ENCODE data around the gene KIF25. TPM values are rescaled to one million over a fixed set of nuclear protein-coding genes. Genes with fewer than 3 reads are reported as not detected.

KIF25 gene
- total and polyA plus RNA-seq, 8 donors: 0.23 to 0.35 (median 0.26) TPM; not detected in 4

DNA sequence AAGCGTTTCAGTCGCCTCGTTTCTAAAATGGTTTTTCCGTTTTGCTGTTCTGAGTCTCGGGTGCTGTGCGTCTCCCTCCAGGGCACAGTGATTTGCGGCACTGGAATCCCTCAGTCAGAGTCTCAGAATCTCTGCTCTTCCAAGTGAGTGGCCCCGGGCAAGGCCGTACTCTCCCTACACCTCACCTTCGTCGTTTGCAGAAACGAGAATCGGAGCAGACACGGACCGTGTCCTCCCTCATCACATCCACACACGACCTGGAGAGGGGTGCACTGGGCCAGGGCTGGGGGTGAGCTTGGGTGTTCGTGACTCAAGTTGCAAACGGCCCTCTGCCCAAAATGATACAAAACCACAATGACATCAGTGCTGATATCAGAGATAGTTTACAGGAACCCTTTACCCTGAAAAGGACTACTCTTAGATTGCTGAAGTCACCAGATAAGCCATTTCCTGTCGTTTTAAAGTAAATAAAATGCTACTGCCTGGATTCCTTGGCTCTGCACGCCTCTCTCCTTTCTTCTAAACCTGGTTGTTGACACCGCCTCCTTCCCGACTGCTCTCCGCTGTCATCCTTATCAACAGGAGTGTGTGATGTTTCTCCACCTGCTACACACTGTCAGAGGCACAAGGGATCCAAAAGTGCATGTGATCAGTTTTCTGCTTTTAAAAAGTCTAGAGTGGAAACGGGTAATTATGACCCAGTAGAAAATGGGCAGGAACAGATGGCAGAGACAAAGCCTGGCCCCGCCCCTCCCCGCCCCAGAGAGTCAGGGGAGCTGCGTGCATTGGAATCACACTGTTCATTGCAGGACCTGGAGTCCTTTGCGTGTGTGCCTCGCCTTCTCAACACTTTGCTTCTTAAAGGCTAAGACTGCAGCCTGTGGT lies 38.4 kb downstream of the KIF25 start:
- peak overlapping the region in 2 of 4 donors; percentile 20 to 28 for H3K4me3 ChIP-seq
- intact Hi-C loops (cut with DNase I): no loop called here
- DNase-seq (no peak), FAIRE-seq (no peak), ATAC-seq (peak in 3 of 4 donors; percentile 13 to 42 (median 26))
- H3K36me3 ChIP-seq: no peaks in the 10 kb centered on the region
- TF ChIP-seq, protein P1, sequence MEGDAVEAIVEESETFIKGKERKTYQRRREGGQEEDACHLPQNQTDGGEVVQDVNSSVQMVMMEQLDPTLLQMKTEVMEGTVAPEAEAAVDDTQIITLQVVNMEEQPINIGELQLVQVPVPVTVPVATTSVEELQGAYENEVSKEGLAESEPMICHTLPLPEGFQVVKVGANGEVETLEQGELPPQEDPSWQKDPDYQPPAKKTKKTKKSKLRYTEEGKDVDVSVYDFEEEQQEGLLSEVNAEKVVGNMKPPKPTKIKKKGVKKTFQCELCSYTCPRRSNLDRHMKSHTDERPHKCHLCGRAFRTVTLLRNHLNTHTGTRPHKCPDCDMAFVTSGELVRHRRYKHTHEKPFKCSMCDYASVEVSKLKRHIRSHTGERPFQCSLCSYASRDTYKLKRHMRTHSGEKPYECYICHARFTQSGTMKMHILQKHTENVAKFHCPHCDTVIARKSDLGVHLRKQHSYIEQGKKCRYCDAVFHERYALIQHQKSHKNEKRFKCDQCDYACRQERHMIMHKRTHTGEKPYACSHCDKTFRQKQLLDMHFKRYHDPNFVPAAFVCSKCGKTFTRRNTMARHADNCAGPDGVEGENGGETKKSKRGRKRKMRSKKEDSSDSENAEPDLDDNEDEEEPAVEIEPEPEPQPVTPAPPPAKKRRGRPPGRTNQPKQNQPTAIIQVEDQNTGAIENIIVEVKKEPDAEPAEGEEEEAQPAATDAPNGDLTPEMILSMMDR (IDR thresholded peaks at IDR 0.05): no peak
- no peaks in the 10 kb centered on the region for H3K4me1 ChIP-seq
- H3K27ac ChIP-seq: peak overlapping the region in 3 of 4 donors; percentile 42 to 76 (median 60)
- H3K27me3 ChIP-seq: no peaks in the 10 kb centered on the region
- 36 to 61% methylated on average over 29 of the region's 29 CpGs for WGBS, 2 donors
- H3K9me3 ChIP-seq: peaks cover 0 to 8% (median 0%) of the 10 kb centered on the region in 4 donors

DNA sequence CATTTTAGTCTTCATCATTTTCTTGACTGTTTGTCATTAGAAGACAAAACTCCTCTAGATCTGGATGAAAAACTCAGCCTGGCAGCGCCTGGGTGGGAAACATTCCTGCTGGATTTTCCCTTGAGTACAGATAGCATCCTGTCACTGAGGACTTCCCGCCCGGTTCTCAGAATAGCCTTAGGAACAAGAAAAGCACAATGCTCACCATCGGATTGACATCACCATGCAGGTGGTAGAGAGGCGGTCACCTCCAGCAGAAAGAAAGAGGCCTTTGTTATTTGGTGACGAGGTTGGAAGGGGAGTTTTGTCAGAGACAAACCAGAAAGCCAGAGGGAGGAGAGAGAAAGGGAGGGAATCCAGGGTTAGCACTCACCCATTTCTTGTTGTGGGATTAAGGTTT lies 39.8 kb downstream of the KIF25 start:
- FAIRE-seq (no peak), ATAC-seq (peak; percentile 29 to 77 (median 43)), DNase-seq (no peak)
- peaks cover 0 to 8% (median 0%) of the 10 kb centered on the region in 4 donors for H3K9me3 ChIP-seq
- peak overlapping the region in 2 of 4 donors; percentile 59 to 60 for H3K27ac ChIP-seq
- H3K4me3 ChIP-seq: no peak overlapping the region
- no peaks in the 10 kb centered on the region for H3K36me3 ChIP-seq
- H3K4me1 ChIP-seq: no peaks in the 10 kb centered on the region
- intact Hi-C loops (cut with DNase I): no loop called here
- WGBS, 2 donors: 53 to 59% methylated on average over 6 of the region's 6 CpGs
- TF ChIP-seq, protein P1 (IDR thresholded peaks at IDR 0.05): no peak
- no peaks in the 10 kb centered on the region for H3K27me3 ChIP-seq

DNA sequence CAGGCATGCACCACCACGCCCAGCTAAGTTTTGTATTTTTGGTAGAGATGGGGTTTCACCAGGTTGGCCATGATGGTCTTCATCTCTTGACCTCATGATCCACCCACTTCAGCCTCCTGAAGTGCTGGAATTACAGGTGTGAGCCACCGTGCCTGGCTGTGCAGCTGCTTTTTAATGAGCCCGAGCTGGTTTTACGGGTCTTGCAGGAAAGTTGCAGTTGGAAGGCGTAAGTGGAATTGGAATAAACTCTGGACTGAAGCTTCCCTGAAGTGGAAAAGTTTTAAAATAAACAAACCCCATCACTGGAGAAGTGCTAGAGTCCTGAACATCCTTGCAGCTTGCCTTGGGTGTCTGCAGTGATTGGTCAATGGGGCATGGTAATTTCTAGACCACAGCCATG lies 40.4 kb downstream of the KIF25 start:
- DNase-seq (no peak), ATAC-seq (no peak), FAIRE-seq (no peak)
- peak overlapping the region in 2 of 4 donors; percentile 59 to 60 for H3K27ac ChIP-seq
- H3K36me3 ChIP-seq: no peaks in the 10 kb centered on the region
- H3K4me1 ChIP-seq: no peaks in the 10 kb centered on the region
- 58 to 62% methylated on average over 5 of the region's 5 CpGs for WGBS, 2 donors
- TF ChIP-seq, protein P1 (IDR thresholded peaks at IDR 0.05): no peak
- H3K4me3 ChIP-seq: no peak overlapping the region
- peaks cover 0 to 8% (median 0%) of the 10 kb centered on the region in 4 donors for H3K9me3 ChIP-seq
- no peaks in the 10 kb centered on the region for H3K27me3 ChIP-seq
- intact Hi-C loops (cut with DNase I): no loop called here

DNA sequence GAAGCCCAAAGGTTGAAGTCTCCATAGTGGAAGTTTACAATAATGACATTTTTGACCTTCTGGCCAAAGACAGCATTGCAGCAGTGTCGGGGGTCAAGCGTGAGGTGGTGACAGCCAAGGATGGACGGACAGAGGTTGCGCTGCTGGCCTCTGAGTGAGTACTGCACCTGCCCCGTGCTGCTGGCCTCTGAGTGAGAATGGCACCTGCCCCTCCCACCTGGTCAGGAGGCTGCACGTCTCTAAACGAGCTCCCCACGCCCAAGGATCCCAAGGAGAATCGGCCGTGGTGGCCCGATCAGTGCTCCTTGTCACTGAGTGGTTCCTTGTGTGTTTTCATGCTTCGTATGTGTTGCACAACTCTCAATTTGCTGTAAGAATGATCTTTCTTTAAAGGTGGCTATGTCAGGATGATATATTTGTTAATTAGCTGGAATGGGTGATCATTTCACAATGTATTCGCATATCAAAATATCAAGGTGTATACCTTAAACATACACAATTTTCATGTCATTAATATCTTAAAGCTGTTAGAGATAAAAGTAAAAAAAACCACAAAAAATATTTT lies 41.2 kb downstream of the KIF25 start:
- no peak for FAIRE-seq
- TF ChIP-seq, protein P1 (IDR thresholded peaks at IDR 0.05): no peak
- no peak for ATAC-seq
- H3K36me3 ChIP-seq: no peaks in the 10 kb centered on the region
- intact Hi-C loops (cut with DNase I): no loop called here
- H3K4me3 ChIP-seq: no peak overlapping the region
- no peaks in the 10 kb centered on the region for H3K4me1 ChIP-seq
- 78 to 87% methylated on average over 13 of the region's 13 CpGs for WGBS, 2 donors
- no peak overlapping the region for H3K27ac ChIP-seq
- peaks cover 0 to 8% (median 0%) of the 10 kb centered on the region in 4 donors for H3K9me3 ChIP-seq
- H3K27me3 ChIP-seq: no peaks in the 10 kb centered on the region
- peak in 1 of 6 donors; percentile 35 for DNase-seq

Measured in pancreas (tissue), 10 donors.